Measurements from ENCODE around the gene PXT1. TPM values are rescaled to one million over a fixed set of nuclear protein-coding genes. Genes with fewer than 3 reads are reported as not detected.

The PXT1 gene
- total RNA-seq, 1 experiment from 2014 or later, result not detected

DNA sequence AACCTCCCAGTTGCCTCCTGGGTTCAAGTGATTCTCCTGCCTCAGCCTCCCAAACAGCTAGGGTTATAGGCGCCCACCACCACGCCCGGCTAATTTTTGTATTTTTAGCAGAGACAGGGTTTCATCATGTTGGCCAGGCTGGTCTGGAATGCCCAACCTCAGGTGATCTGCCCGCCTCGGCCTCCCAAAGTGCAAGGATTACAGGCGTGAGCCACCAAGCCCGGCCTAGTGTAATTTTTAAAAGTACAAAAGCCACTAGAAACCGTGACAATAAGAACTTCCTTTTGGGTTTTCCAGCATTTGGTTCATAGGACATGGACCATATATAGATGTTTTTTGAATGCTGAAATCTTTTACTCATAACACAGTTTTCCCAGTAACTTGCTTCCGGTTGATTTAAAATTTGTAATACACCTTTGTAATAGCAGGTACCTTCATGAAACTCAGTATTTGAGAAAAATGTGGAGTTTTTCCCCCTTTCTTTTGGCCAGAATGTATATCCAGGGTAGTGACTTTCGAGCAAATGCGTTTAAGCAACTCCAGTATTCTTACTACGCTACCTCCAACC, 467 bp downstream of the PXT1 start:
- Histone ChIP-seq H3K27ac (ENCODE audit: low read length) (peak overlapping the region; percentile 81), H3K4me2 (ENCODE audit: low read depth, low read length, poor library complexity, severe bottlenecking) (peak overlapping the region; percentile 82), H3K79me2 (ENCODE audit: low read length) (peaks cover 50% of the 10 kb centered on the region), H2AFZ (ENCODE audit: low read length) (peak overlapping the region; percentile 77), H3K36me3 (ENCODE audit: insufficient read depth, low read length) (peaks cover 22% of the 10 kb centered on the region), H3K9ac (ENCODE audit: low read length) (peak overlapping the region; percentile 94), H4K20me1 (ENCODE audit: insufficient read depth, low read depth, low read length) (no peaks in the 10 kb centered on the region), H3K9me2 (replicated peaks; ENCODE audit: insufficient read depth, low read length) (no peaks in the 10 kb centered on the region), H3K27me3 (ENCODE audit: low read length) (no peaks in the 10 kb centered on the region), H3K4me3 (ENCODE audit: low read length) (peak overlapping the region; percentile 81), H3K4me1 (ENCODE audit: low read length) (peaks cover 28% of the 10 kb centered on the region), H3K9me3 (ENCODE audit: low read length) (no peaks in the 10 kb centered on the region)
- DNase-seq, result peak; percentile 62

- Histone ChIP-seq H3K9ac (ENCODE audit: low read length) (peak overlapping the region; percentile 94), H3K9me3 (ENCODE audit: low read length) (no peaks in the 10 kb centered on the region), H2AFZ (ENCODE audit: low read length) (peak overlapping the region; percentile 18), H3K4me2 (ENCODE audit: low read depth, low read length, poor library complexity, severe bottlenecking) (peak overlapping the region; percentile 82), H3K36me3 (ENCODE audit: insufficient read depth, low read length) (peaks cover 14% of the 10 kb centered on the region), H3K79me2 (ENCODE audit: low read length) (peaks cover 43% of the 10 kb centered on the region), H3K4me3 (ENCODE audit: low read length) (peak overlapping the region; percentile 81), H3K27ac (ENCODE audit: low read length) (peak overlapping the region; percentile 81), H3K9me2 (replicated peaks; ENCODE audit: insufficient read depth, low read length) (no peaks in the 10 kb centered on the region), H4K20me1 (ENCODE audit: insufficient read depth, low read depth, low read length) (no peaks in the 10 kb centered on the region), H3K4me1 (ENCODE audit: low read length) (peaks cover 28% of the 10 kb centered on the region), H3K27me3 (ENCODE audit: low read length) (no peaks in the 10 kb centered on the region)
- DNase-seq, result peak; percentile 93
Observed at GRCh38 chr6:36441307-36441894, 1.3 kb downstream of the PXT1 start.

GRCh38 chr6:36436466-36436865, 6.2 kb downstream of the PXT1 start:
- H3K27me3 ChIP-seq (ENCODE audit: low read length), result no peaks in the 10 kb centered on the region
- no peaks in the 10 kb centered on the region for H4K20me1 ChIP-seq (ENCODE audit: insufficient read depth, low read depth, low read length)
- H3K9me3 ChIP-seq (ENCODE audit: low read length), result no peaks in the 10 kb centered on the region
- H3K9me2 ChIP-seq (replicated peaks; ENCODE audit: insufficient read depth, low read length), result no peaks in the 10 kb centered on the region
- H3K36me3 ChIP-seq (ENCODE audit: insufficient read depth, low read length), result no peaks in the 10 kb centered on the region
- H3K9ac ChIP-seq (ENCODE audit: low read length), result no peak overlapping the region
- peaks cover 8% of the 10 kb centered on the region for H3K4me1 ChIP-seq (ENCODE audit: low read length)
- DNase-seq, result no peak
- no peak overlapping the region for H2AFZ ChIP-seq (ENCODE audit: low read length)
- no peak overlapping the region for H3K27ac ChIP-seq (ENCODE audit: low read length)
- H3K79me2 ChIP-seq (ENCODE audit: low read length), result no peaks in the 10 kb centered on the region
- no peak overlapping the region for H3K4me3 ChIP-seq (ENCODE audit: low read length)
- H3K4me2 ChIP-seq (ENCODE audit: low read depth, low read length, poor library complexity, severe bottlenecking), result no peak overlapping the region

GRCh38 chr6:36432151-36432671, 10.4 kb downstream of the PXT1 start:
- no peaks in the 10 kb centered on the region for H3K4me1 ChIP-seq (ENCODE audit: low read length)
- H3K27me3 ChIP-seq (ENCODE audit: low read length), result no peaks in the 10 kb centered on the region
- no peak overlapping the region for H3K4me2 ChIP-seq (ENCODE audit: low read depth, low read length, poor library complexity, severe bottlenecking)
- H3K9me3 ChIP-seq (ENCODE audit: low read length), result no peaks in the 10 kb centered on the region
- H3K27ac ChIP-seq (ENCODE audit: low read length), result no peak overlapping the region
- no peak overlapping the region for H2AFZ ChIP-seq (ENCODE audit: low read length)
- no peak for DNase-seq
- no peaks in the 10 kb centered on the region for H3K79me2 ChIP-seq (ENCODE audit: low read length)
- H3K4me3 ChIP-seq (ENCODE audit: low read length), result no peak overlapping the region
- H4K20me1 ChIP-seq (ENCODE audit: insufficient read depth, low read depth, low read length), result no peaks in the 10 kb centered on the region
- H3K9me2 ChIP-seq (replicated peaks; ENCODE audit: insufficient read depth, low read length), result no peaks in the 10 kb centered on the region
- H3K9ac ChIP-seq (ENCODE audit: low read length), result no peak overlapping the region
- H3K36me3 ChIP-seq (ENCODE audit: insufficient read depth, low read length), result no peaks in the 10 kb centered on the region

DNA sequence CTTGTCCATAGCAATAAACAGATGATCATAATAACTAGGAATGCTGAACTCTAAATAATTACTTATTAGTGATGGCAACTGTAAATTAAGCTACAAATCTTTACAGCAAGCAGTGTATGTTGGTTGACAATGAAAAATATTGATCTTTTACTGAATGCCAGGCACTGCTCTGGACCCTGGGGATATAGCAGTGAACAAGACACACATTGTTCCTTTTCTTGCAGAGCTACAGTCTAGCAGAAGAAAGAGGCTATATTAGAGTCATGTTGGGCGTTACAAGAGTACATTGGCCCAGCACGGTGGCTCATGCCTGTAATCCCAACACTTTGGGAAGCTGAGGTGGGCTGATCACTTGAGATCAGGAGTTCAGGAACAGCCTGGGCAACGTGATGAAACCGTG, 11.5 kb downstream of the PXT1 start:
- no peaks in the 10 kb centered on the region for H3K27me3 ChIP-seq (ENCODE audit: low read length)
- H2AFZ ChIP-seq (ENCODE audit: low read length), result no peak overlapping the region
- H3K79me2 ChIP-seq (ENCODE audit: low read length), result no peaks in the 10 kb centered on the region
- H3K9ac ChIP-seq (ENCODE audit: low read length), result no peak overlapping the region
- H4K20me1 ChIP-seq (ENCODE audit: insufficient read depth, low read depth, low read length), result no peaks in the 10 kb centered on the region
- no peak overlapping the region for H3K4me3 ChIP-seq (ENCODE audit: low read length)
- no peak overlapping the region for H3K27ac ChIP-seq (ENCODE audit: low read length)
- no peak for DNase-seq
- H3K4me1 ChIP-seq (ENCODE audit: low read length), result no peaks in the 10 kb centered on the region
- H3K9me3 ChIP-seq (ENCODE audit: low read length), result no peaks in the 10 kb centered on the region
- H3K36me3 ChIP-seq (ENCODE audit: insufficient read depth, low read length), result no peaks in the 10 kb centered on the region
- no peaks in the 10 kb centered on the region for H3K9me2 ChIP-seq (replicated peaks; ENCODE audit: insufficient read depth, low read length)
- H3K4me2 ChIP-seq (ENCODE audit: low read depth, low read length, poor library complexity, severe bottlenecking), result no peak overlapping the region

GRCh38 chr6:36430351-36430750, 12.3 kb downstream of the PXT1 start:
- Histone ChIP-seq H3K79me2 (ENCODE audit: low read length) (no peaks in the 10 kb centered on the region), H3K36me3 (ENCODE audit: insufficient read depth, low read length) (no peaks in the 10 kb centered on the region), H3K4me2 (ENCODE audit: low read depth, low read length, poor library complexity, severe bottlenecking) (no peak overlapping the region), H4K20me1 (ENCODE audit: insufficient read depth, low read depth, low read length) (no peaks in the 10 kb centered on the region), H3K9me3 (ENCODE audit: low read length) (no peaks in the 10 kb centered on the region), H3K27me3 (ENCODE audit: low read length) (no peaks in the 10 kb centered on the region), H3K9ac (ENCODE audit: low read length) (no peak overlapping the region), H3K9me2 (replicated peaks; ENCODE audit: insufficient read depth, low read length) (no peaks in the 10 kb centered on the region), H3K27ac (ENCODE audit: low read length) (no peak overlapping the region), H3K4me1 (ENCODE audit: low read length) (no peaks in the 10 kb centered on the region), H2AFZ (ENCODE audit: low read length) (no peak overlapping the region), H3K4me3 (ENCODE audit: low read length) (no peak overlapping the region)
- DNase-seq, result no peak

- no peak overlapping the region for H3K4me2 ChIP-seq (ENCODE audit: low read depth, low read length, poor library complexity, severe bottlenecking)
- H3K9ac ChIP-seq (ENCODE audit: low read length), result no peak overlapping the region
- no peak overlapping the region for H3K4me3 ChIP-seq (ENCODE audit: low read length)
- no peak for DNase-seq
- no peaks in the 10 kb centered on the region for H4K20me1 ChIP-seq (ENCODE audit: insufficient read depth, low read depth, low read length)
- no peaks in the 10 kb centered on the region for H3K9me3 ChIP-seq (ENCODE audit: low read length)
- H3K9me2 ChIP-seq (replicated peaks; ENCODE audit: insufficient read depth, low read length), result no peaks in the 10 kb centered on the region
- H3K27ac ChIP-seq (ENCODE audit: low read length), result no peak overlapping the region
- peaks cover 1% of the 10 kb centered on the region for H3K4me1 ChIP-seq (ENCODE audit: low read length)
- H3K79me2 ChIP-seq (ENCODE audit: low read length), result no peaks in the 10 kb centered on the region
- no peak overlapping the region for H2AFZ ChIP-seq (ENCODE audit: low read length)
- no peaks in the 10 kb centered on the region for H3K36me3 ChIP-seq (ENCODE audit: insufficient read depth, low read length)
- no peaks in the 10 kb centered on the region for H3K27me3 ChIP-seq (ENCODE audit: low read length)
Observed at GRCh38 chr6:36428911-36429310, 13.7 kb downstream of the PXT1 start.

DNA sequence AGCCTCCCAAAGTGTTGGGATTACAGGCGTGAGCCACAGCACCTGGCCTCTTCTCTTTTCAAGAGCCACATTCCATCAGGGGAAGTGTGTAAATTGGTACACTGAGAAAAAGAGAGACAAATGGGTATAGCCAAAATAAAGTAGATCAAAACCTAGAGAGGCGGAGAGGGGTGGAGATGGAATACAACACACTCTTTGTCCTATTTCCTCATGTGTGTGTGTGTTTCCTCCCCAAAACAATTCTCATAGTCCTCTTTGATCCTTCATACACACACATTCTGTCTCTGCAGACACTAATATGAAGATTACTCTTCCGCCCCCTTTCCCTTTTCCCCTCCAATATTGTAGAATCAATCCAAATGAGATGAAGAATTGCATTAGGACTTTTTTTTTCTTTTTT, 16.0 kb downstream of the PXT1 start:
- Histone ChIP-seq H3K9me2 (replicated peaks; ENCODE audit: insufficient read depth, low read length) (no peaks in the 10 kb centered on the region), H3K27me3 (ENCODE audit: low read length) (no peaks in the 10 kb centered on the region), H3K9ac (ENCODE audit: low read length) (no peak overlapping the region), H3K36me3 (ENCODE audit: insufficient read depth, low read length) (no peaks in the 10 kb centered on the region), H3K79me2 (ENCODE audit: low read length) (no peaks in the 10 kb centered on the region), H2AFZ (ENCODE audit: low read length) (no peak overlapping the region), H4K20me1 (ENCODE audit: insufficient read depth, low read depth, low read length) (no peaks in the 10 kb centered on the region), H3K9me3 (ENCODE audit: low read length) (no peaks in the 10 kb centered on the region), H3K4me3 (ENCODE audit: low read length) (no peak overlapping the region), H3K4me1 (ENCODE audit: low read length) (peaks cover 14% of the 10 kb centered on the region), H3K27ac (ENCODE audit: low read length) (no peak overlapping the region), H3K4me2 (ENCODE audit: low read depth, low read length, poor library complexity, severe bottlenecking) (no peak overlapping the region)
- DNase-seq, result no peak

All from Karpas-422 (cell line).